Activated CD8-positive, alpha-beta memory T cell treated with anti-CD3 and anti-CD28 coated beads, Interleukin-2, amount 10 ng/mL, durations not matched to agents 7 days and 5 days (primary cell): ENCODE measurements around the gene SLX4IP. TPM values are rescaled to one million over a fixed set of nuclear protein-coding genes. Genes with fewer than 3 reads are reported as not detected.
"Not testable (repeated sequence)": the region's sequence is repeated elsewhere in the genome, so short reads cannot be mapped to it uniquely, and the experiment has no call there.

ENCODE experiments used
- ATAC-seq: fragments of 150-1000 bp; cut with Tn5 transposase; one replicate; pipeline ENCODE4 v1.10.0; 2021; ENCODE audit warnings: moderate library complexity
- CTCF ChIA-PET: fragments of 350-600 bp; sonication (Branson Sonifier 250); formaldehyde crosslinking; loops from one replicate; lab custom pipeline; 2021; ENCODE audit warnings: antibody characterized with exemption; lab: Charles Lee
- DNase-seq: peaks from one replicate; pipeline ENCODE4 v3.0.0-alpha.2; 2020
- H3K27ac Mint-ChIP-seq: one replicate; pipeline ENCODE4 v1.8.0; 2021; ENCODE audit warnings: mild to moderate bottlenecking, mixed read lengths
- H3K27me3 Mint-ChIP-seq: one replicate; pipeline ENCODE4 v1.8.0; 2021; ENCODE audit warnings: mixed read lengths
- H3K36me3 Mint-ChIP-seq: one replicate; pipeline ENCODE4 v1.8.0; 2021; ENCODE audit warnings: mild to moderate bottlenecking, mixed read lengths
- H3K4me1 Mint-ChIP-seq: one replicate; pipeline ENCODE4 v1.8.0; 2021; ENCODE audit warnings: mixed read lengths
- H3K4me3 Mint-ChIP-seq: one replicate; pipeline ENCODE4 v1.8.0; 2021; ENCODE audit warnings: mild to moderate bottlenecking, moderate library complexity, mixed read lengths
- H3K9me3 Mint-ChIP-seq: one replicate; pipeline ENCODE4 v1.8.0; 2022; ENCODE audit warnings: low read depth, mixed read lengths
- total RNA-seq, 2 experiments: library from RNA; stranded (reverse); gene quantifications; one replicate each; pipeline ENCODE4 v1.2.3, GENCODE V29; 2021

SLX4IP gene
- 1 to 10 TPM; 6.0 to 6.1 TPM for total RNA-seq

- peaks cover 54% of the 10 kb centered on the region for H3K4me1 Mint-ChIP-seq
- H3K4me3 Mint-ChIP-seq = peak within 1 kb of the TSS; percentile 92
Observed at GRCh38 chr20:10434832-10435812, at the start of gene SLX4IP. Gene SLX4IP (plus strand): TSS chr20:10435305. CDS start chr20:10458205, 22,900 bp downstream.

GRCh38 chr20:10385850-10386544 lies 49.1 kb upstream of the SLX4IP start:
- Mint-ChIP-seq H3K4me1 (no peaks in the 10 kb centered on the region), H3K27me3 (peaks cover 12% of the 10 kb centered on the region), H3K4me3 (no peak overlapping the region), H3K9me3 (no peaks in the 10 kb centered on the region), H3K36me3 (no peaks in the 10 kb centered on the region), H3K27ac (no peak overlapping the region)
- DNase-seq = no peak
- ATAC-seq = no peak
- CTCF ChIA-PET = interaction anchor here (0.8 kb wide), 1 partner anchor 34 kb away, joined by 3 read pairs; no protein-coding TSS in a partner anchor

More at GRCh38 chr20:10434832-10435812, at the start of gene SLX4IP:
- Mint-ChIP-seq H3K9me3 (no peaks in the 10 kb centered on the region), H3K27me3 (no peaks in the 10 kb centered on the region), H3K36me3 (no peaks in the 10 kb centered on the region), H3K27ac (peak within 1 kb of the TSS; percentile 94)
- CTCF ChIA-PET = interaction anchor here (0.6 to 1.9 kb wide), 9 partner anchors 18 to 236 kb away, joined by 3 to 9 read pairs (median 5); no protein-coding TSS in a partner anchor
- peak; percentile 77 for ATAC-seq
- peak; percentile 91 for DNase-seq

GRCh38 chr20:10387686-10388085 lies 47.4 kb upstream of the SLX4IP start:
- no peaks in the 10 kb centered on the region for H3K4me1 Mint-ChIP-seq
- CTCF ChIA-PET = no interaction called here
- H3K27me3 Mint-ChIP-seq = peaks cover 12% of the 10 kb centered on the region
- DNase-seq (no peak), ATAC-seq (no peak)
- no peaks in the 10 kb centered on the region for H3K9me3 Mint-ChIP-seq
- H3K4me3 Mint-ChIP-seq = no peak overlapping the region
- H3K36me3 Mint-ChIP-seq = no peaks in the 10 kb centered on the region
- no peak overlapping the region for H3K27ac Mint-ChIP-seq

- Mint-ChIP-seq H3K27ac (no peak overlapping the region), H3K27me3 (peaks cover 12% of the 10 kb centered on the region), H3K4me3 (no peak overlapping the region), H3K36me3 (no peaks in the 10 kb centered on the region), H3K9me3 (no peaks in the 10 kb centered on the region), H3K4me1 (no peaks in the 10 kb centered on the region)
- ATAC-seq (no peak), DNase-seq (no peak)
- CTCF ChIA-PET = interaction anchor here (0.6 kb wide), 1 partner anchor 13 kb away, joined by 4 read pairs; no protein-coding TSS in a partner anchor
Observed at GRCh38 chr20:10388597-10388996, 46.5 kb upstream of the SLX4IP start.

- DNase-seq (no peak), ATAC-seq (no peak)
- Mint-ChIP-seq H3K27ac (no peak overlapping the region), H3K4me3 (no peak overlapping the region), H3K36me3 (no peaks in the 10 kb centered on the region), H3K4me1 (no peaks in the 10 kb centered on the region), H3K27me3 (peaks cover 12% of the 10 kb centered on the region), H3K9me3 (no peaks in the 10 kb centered on the region)
- CTCF ChIA-PET = interaction anchor here (1.3 kb wide), 1 partner anchor 23 kb away, joined by 3 read pairs; no protein-coding TSS in a partner anchor
Observed at GRCh38 chr20:10390709-10391108, 44.4 kb upstream of the SLX4IP start.

- H3K4me3 Mint-ChIP-seq, DNase-seq, H3K27ac Mint-ChIP-seq, H3K36me3 Mint-ChIP-seq, H3K27me3 Mint-ChIP-seq, CTCF ChIA-PET, H3K4me1 Mint-ChIP-seq, ATAC-seq, H3K9me3 Mint-ChIP-seq: not testable (repeated sequence)
Observed at GRCh38 chr20:10394752-10395151, 40.4 kb upstream of the SLX4IP start.

- CTCF ChIA-PET = no interaction called here
- Mint-ChIP-seq H3K9me3 (no peaks in the 10 kb centered on the region), H3K4me3 (no peak overlapping the region), H3K36me3 (no peaks in the 10 kb centered on the region), H3K27me3 (no peaks in the 10 kb centered on the region), H3K4me1 (peaks cover 5% of the 10 kb centered on the region), H3K27ac (no peak overlapping the region)
- DNase-seq (no peak), ATAC-seq (no peak)
Observed at GRCh38 chr20:10398834-10399369, 36.2 kb upstream of the SLX4IP start.

GRCh38 chr20:10402938-10403608 lies 32.0 kb upstream of the SLX4IP start:
- H3K4me1 Mint-ChIP-seq = peaks cover 5% of the 10 kb centered on the region
- no peak for DNase-seq
- H3K27me3 Mint-ChIP-seq = no peaks in the 10 kb centered on the region
- no peak overlapping the region for H3K27ac Mint-ChIP-seq
- H3K4me3 Mint-ChIP-seq = no peak overlapping the region
- ATAC-seq = no peak
- no peaks in the 10 kb centered on the region for H3K36me3 Mint-ChIP-seq
- CTCF ChIA-PET = no interaction called here
- H3K9me3 Mint-ChIP-seq = no peaks in the 10 kb centered on the region

GRCh38 chr20:10404023-10404628 lies 31.0 kb upstream of the SLX4IP start:
- Mint-ChIP-seq H3K9me3 (no peaks in the 10 kb centered on the region), H3K36me3 (no peaks in the 10 kb centered on the region), H3K4me1 (peaks cover 5% of the 10 kb centered on the region), H3K27ac (no peak overlapping the region), H3K27me3 (no peaks in the 10 kb centered on the region), H3K4me3 (no peak overlapping the region)
- CTCF ChIA-PET = no interaction called here
- ATAC-seq (no peak), DNase-seq (no peak)

GRCh38 chr20:10404959-10405530 lies 30.1 kb upstream of the SLX4IP start:
- ATAC-seq = no peak
- DNase-seq = no peak
- CTCF ChIA-PET = no interaction called here
- no peaks in the 10 kb centered on the region for H3K36me3 Mint-ChIP-seq
- no peaks in the 10 kb centered on the region for H3K27me3 Mint-ChIP-seq
- no peak overlapping the region for H3K27ac Mint-ChIP-seq
- no peak overlapping the region for H3K4me3 Mint-ChIP-seq
- peaks cover 5% of the 10 kb centered on the region for H3K4me1 Mint-ChIP-seq
- no peaks in the 10 kb centered on the region for H3K9me3 Mint-ChIP-seq

- no peaks in the 10 kb centered on the region for H3K27me3 Mint-ChIP-seq
- ATAC-seq (no peak), DNase-seq (no peak)
- peaks cover 3% of the 10 kb centered on the region for H3K4me1 Mint-ChIP-seq
- no peaks in the 10 kb centered on the region for H3K36me3 Mint-ChIP-seq
- no peak overlapping the region for H3K4me3 Mint-ChIP-seq
- CTCF ChIA-PET = interaction anchor here (0.6 kb wide), 1 partner anchor 54 kb away, joined by 4 read pairs; no protein-coding TSS in a partner anchor
- no peaks in the 10 kb centered on the region for H3K9me3 Mint-ChIP-seq
- no peak overlapping the region for H3K27ac Mint-ChIP-seq
Observed at GRCh38 chr20:10408108-10408813, 26.8 kb upstream of the SLX4IP start.

GRCh38 chr20:10411673-10412072 lies 23.4 kb upstream of the SLX4IP start:
- H3K27me3 Mint-ChIP-seq = no peaks in the 10 kb centered on the region
- peaks cover 3% of the 10 kb centered on the region for H3K4me1 Mint-ChIP-seq
- DNase-seq = no peak
- no peaks in the 10 kb centered on the region for H3K9me3 Mint-ChIP-seq
- H3K36me3 Mint-ChIP-seq = peaks cover 4% of the 10 kb centered on the region
- no peak overlapping the region for H3K27ac Mint-ChIP-seq
- no peak for ATAC-seq
- CTCF ChIA-PET = no interaction called here
- H3K4me3 Mint-ChIP-seq = no peak overlapping the region
